ENCODE measurements around the gene STIP1.

Gene STIP1

GRCh38 chr11:64198511-64198910 lies 12.5 kb downstream of the STIP1 start:
- Histone ChIP-seq H3K9ac (ENCODE audit: low read depth in 1 of 2, low read length in 2 of 2) (no peak overlapping the region), H3K9me3 (ENCODE audit: control insufficient read depth in 2 of 2, low read length in 2 of 2) (no peaks in the 10 kb centered on the region), H3K4me1 (ENCODE audit: control insufficient read depth in 2 of 2, insufficient read depth in 2 of 2, low read length in 2 of 2) (no peaks in the 10 kb centered on the region), H3K27me3 (ENCODE audit: control insufficient read depth in 2 of 2, insufficient read depth in 2 of 2, low read length in 2 of 2) (no peaks in the 10 kb centered on the region), H3K36me3 (ENCODE audit: control insufficient read depth in 2 of 2, insufficient read depth in 2 of 2, low read length in 2 of 2) (peaks cover 76 to 79% of the 10 kb centered on the region in 2 donors), H3K4me3 (ENCODE audit: low read length in 2 of 2) (no peak overlapping the region), H3K27ac (ENCODE audit: low read depth in 2 of 2, low read length in 2 of 2) (no peak overlapping the region)

- H3K36me3 ChIP-seq (ENCODE audit: control insufficient read depth in 2 of 2, insufficient read depth in 2 of 2, low read length in 2 of 2) = peaks cover 54 to 60% of the 10 kb centered on the region in 2 donors
- no peak overlapping the region for H3K27ac ChIP-seq (ENCODE audit: low read depth in 2 of 2, low read length in 2 of 2)
- no peak overlapping the region for H3K9ac ChIP-seq (ENCODE audit: low read depth in 1 of 2, low read length in 2 of 2)
- H3K4me1 ChIP-seq (ENCODE audit: control insufficient read depth in 2 of 2, insufficient read depth in 2 of 2, low read length in 2 of 2) = peaks cover 16% of the 10 kb centered on the region in 2 donors
- H3K4me3 ChIP-seq (ENCODE audit: low read length in 2 of 2) = no peak overlapping the region
- no peaks in the 10 kb centered on the region for H3K27me3 ChIP-seq (ENCODE audit: control insufficient read depth in 2 of 2, insufficient read depth in 2 of 2, low read length in 2 of 2)
- H3K9me3 ChIP-seq (ENCODE audit: control insufficient read depth in 2 of 2, low read length in 2 of 2) = no peaks in the 10 kb centered on the region
Measured at GRCh38 chr11:64201543-64201942, 15.6 kb downstream of the STIP1 start.

- no peak overlapping the region for H3K9ac ChIP-seq (ENCODE audit: low read depth in 1 of 2, low read length in 2 of 2)
- peaks cover 40 to 45% of the 10 kb centered on the region in 2 donors for H3K36me3 ChIP-seq (ENCODE audit: control insufficient read depth in 2 of 2, insufficient read depth in 2 of 2, low read length in 2 of 2)
- H3K4me1 ChIP-seq (ENCODE audit: control insufficient read depth in 2 of 2, insufficient read depth in 2 of 2, low read length in 2 of 2) = peaks cover 22 to 24% of the 10 kb centered on the region in 2 donors
Measured at GRCh38 chr11:64202992-64203391, 17.0 kb downstream of the STIP1 start.

GRCh38 chr11:64203421-64204079 lies 17.6 kb downstream of the STIP1 start:
- Histone ChIP-seq H3K4me1 (ENCODE audit: control insufficient read depth in 2 of 2, insufficient read depth in 2 of 2, low read length in 2 of 2) (peaks cover 24 to 25% of the 10 kb centered on the region in 2 donors), H3K27ac (ENCODE audit: low read depth in 2 of 2, low read length in 2 of 2) (no peak overlapping the region), H3K36me3 (ENCODE audit: control insufficient read depth in 2 of 2, insufficient read depth in 2 of 2, low read length in 2 of 2) (peaks cover 35 to 44% of the 10 kb centered on the region in 2 donors)

More at GRCh38 chr11:64202992-64203391, 17.0 kb downstream of the STIP1 start:
- Histone ChIP-seq H3K4me3 (ENCODE audit: low read length in 2 of 2) (no peak overlapping the region), H3K9me3 (ENCODE audit: control insufficient read depth in 2 of 2, low read length in 2 of 2) (no peaks in the 10 kb centered on the region), H3K27ac (ENCODE audit: low read depth in 2 of 2, low read length in 2 of 2) (no peak overlapping the region), H3K27me3 (ENCODE audit: control insufficient read depth in 2 of 2, insufficient read depth in 2 of 2, low read length in 2 of 2) (no peaks in the 10 kb centered on the region)

GRCh38 chr11:64204080-64204440 lies 18.1 kb downstream of the STIP1 start:
- no peak overlapping the region for H3K27ac ChIP-seq (ENCODE audit: low read depth in 2 of 2, low read length in 2 of 2)
- no peak overlapping the region for H3K9ac ChIP-seq (ENCODE audit: low read depth in 1 of 2, low read length in 2 of 2)
- no peak overlapping the region for H3K4me3 ChIP-seq (ENCODE audit: low read length in 2 of 2)
- no peaks in the 10 kb centered on the region for H3K9me3 ChIP-seq (ENCODE audit: control insufficient read depth in 2 of 2, low read length in 2 of 2)
- H3K4me1 ChIP-seq (ENCODE audit: control insufficient read depth in 2 of 2, insufficient read depth in 2 of 2, low read length in 2 of 2) = peaks cover 24 to 26% of the 10 kb centered on the region in 2 donors
- H3K27me3 ChIP-seq (ENCODE audit: control insufficient read depth in 2 of 2, insufficient read depth in 2 of 2, low read length in 2 of 2) = no peaks in the 10 kb centered on the region
- peaks cover 34 to 44% of the 10 kb centered on the region in 2 donors for H3K36me3 ChIP-seq (ENCODE audit: control insufficient read depth in 2 of 2, insufficient read depth in 2 of 2, low read length in 2 of 2)

More at GRCh38 chr11:64203421-64204079, 17.6 kb downstream of the STIP1 start:
- Histone ChIP-seq H3K9ac (ENCODE audit: low read depth in 1 of 2, low read length in 2 of 2) (no peak overlapping the region), H3K9me3 (ENCODE audit: control insufficient read depth in 2 of 2, low read length in 2 of 2) (no peaks in the 10 kb centered on the region), H3K4me3 (ENCODE audit: low read length in 2 of 2) (no peak overlapping the region), H3K27me3 (ENCODE audit: control insufficient read depth in 2 of 2, insufficient read depth in 2 of 2, low read length in 2 of 2) (no peaks in the 10 kb centered on the region)

GRCh38 chr11:64204464-64204989 lies 18.6 kb downstream of the STIP1 start:
- Histone ChIP-seq H3K36me3 (ENCODE audit: control insufficient read depth in 2 of 2, insufficient read depth in 2 of 2, low read length in 2 of 2) (peaks cover 34 to 44% of the 10 kb centered on the region in 2 donors), H3K9me3 (ENCODE audit: control insufficient read depth in 2 of 2, low read length in 2 of 2) (no peaks in the 10 kb centered on the region), H3K4me3 (ENCODE audit: low read length in 2 of 2) (peak overlapping the region in 1 of 2 donors; percentile 13), H3K4me1 (ENCODE audit: control insufficient read depth in 2 of 2, insufficient read depth in 2 of 2, low read length in 2 of 2) (peaks cover 24 to 26% of the 10 kb centered on the region in 2 donors), H3K9ac (ENCODE audit: low read depth in 1 of 2, low read length in 2 of 2) (peak overlapping the region in 1 of 2 donors; percentile 47), H3K27me3 (ENCODE audit: control insufficient read depth in 2 of 2, insufficient read depth in 2 of 2, low read length in 2 of 2) (no peaks in the 10 kb centered on the region), H3K27ac (ENCODE audit: low read depth in 2 of 2, low read length in 2 of 2) (peak overlapping the region in 1 of 2 donors; percentile 23)

GRCh38 chr11:64206457-64207255 lies 20.7 kb downstream of the STIP1 start, which contains the start of gene FERMT3:
FERMT3 (plus strand) TSS chr11:64206721; CDS start chr11:64207365, 644 bp downstream.
- Histone ChIP-seq H3K27me3 (ENCODE audit: control insufficient read depth in 2 of 2, insufficient read depth in 2 of 2, low read length in 2 of 2) (no peaks in the 10 kb centered on the region), H3K4me1 (ENCODE audit: control insufficient read depth in 2 of 2, insufficient read depth in 2 of 2, low read length in 2 of 2) (peaks cover 24 to 26% of the 10 kb centered on the region in 2 donors), H3K9ac (ENCODE audit: low read depth in 1 of 2, low read length in 2 of 2) (peak within 1 kb of the TSS; percentile 85 to 92), H3K9me3 (ENCODE audit: control insufficient read depth in 2 of 2, low read length in 2 of 2) (no peaks in the 10 kb centered on the region), H3K4me3 (ENCODE audit: low read length in 2 of 2) (peak within 1 kb of the TSS; percentile 68 to 78), H3K36me3 (ENCODE audit: control insufficient read depth in 2 of 2, insufficient read depth in 2 of 2, low read length in 2 of 2) (peaks cover 22 to 29% of the 10 kb centered on the region in 2 donors), H3K27ac (ENCODE audit: low read depth in 2 of 2, low read length in 2 of 2) (peak within 1 kb of the TSS; percentile 74 to 93)

GRCh38 chr11:64207256-64208085 lies 21.5 kb downstream of the STIP1 start:
- H3K4me3 ChIP-seq (ENCODE audit: low read length in 2 of 2) = peak overlapping the region; percentile 68 to 78
- H3K4me1 ChIP-seq (ENCODE audit: control insufficient read depth in 2 of 2, insufficient read depth in 2 of 2, low read length in 2 of 2) = peaks cover 24 to 26% of the 10 kb centered on the region in 2 donors
- peak overlapping the region; percentile 85 to 92 for H3K9ac ChIP-seq (ENCODE audit: low read depth in 1 of 2, low read length in 2 of 2)
- H3K27me3 ChIP-seq (ENCODE audit: control insufficient read depth in 2 of 2, insufficient read depth in 2 of 2, low read length in 2 of 2) = no peaks in the 10 kb centered on the region
- H3K27ac ChIP-seq (ENCODE audit: low read depth in 2 of 2, low read length in 2 of 2) = peak overlapping the region; percentile 74 to 93
- no peaks in the 10 kb centered on the region for H3K9me3 ChIP-seq (ENCODE audit: control insufficient read depth in 2 of 2, low read length in 2 of 2)
- H3K36me3 ChIP-seq (ENCODE audit: control insufficient read depth in 2 of 2, insufficient read depth in 2 of 2, low read length in 2 of 2) = peaks cover 17 to 30% of the 10 kb centered on the region in 2 donors

GRCh38 chr11:64208086-64208795 lies 22.3 kb downstream of the STIP1 start:
- Histone ChIP-seq H3K9me3 (ENCODE audit: control insufficient read depth in 2 of 2, low read length in 2 of 2) (no peaks in the 10 kb centered on the region), H3K4me1 (ENCODE audit: control insufficient read depth in 2 of 2, insufficient read depth in 2 of 2, low read length in 2 of 2) (peaks cover 24 to 26% of the 10 kb centered on the region in 2 donors), H3K36me3 (ENCODE audit: control insufficient read depth in 2 of 2, insufficient read depth in 2 of 2, low read length in 2 of 2) (peaks cover 9 to 23% of the 10 kb centered on the region in 2 donors), H3K4me3 (ENCODE audit: low read length in 2 of 2) (peak overlapping the region; percentile 68 to 78), H3K27me3 (ENCODE audit: control insufficient read depth in 2 of 2, insufficient read depth in 2 of 2, low read length in 2 of 2) (no peaks in the 10 kb centered on the region), H3K27ac (ENCODE audit: low read depth in 2 of 2, low read length in 2 of 2) (peak overlapping the region; percentile 74 to 93), H3K9ac (ENCODE audit: low read depth in 1 of 2, low read length in 2 of 2) (peak overlapping the region; percentile 85 to 92)

Data from mucosa of rectum (tissue), 2 donors.